ENCODE data around the gene PTPN14. TPM values are rescaled to one million over a fixed set of nuclear protein-coding genes. Genes with fewer than 3 reads are reported as not detected.

PTPN14 gene
- polyA plus RNA-seq, 1 donor from 2014 or later = 0.07 TPM

DNA sequence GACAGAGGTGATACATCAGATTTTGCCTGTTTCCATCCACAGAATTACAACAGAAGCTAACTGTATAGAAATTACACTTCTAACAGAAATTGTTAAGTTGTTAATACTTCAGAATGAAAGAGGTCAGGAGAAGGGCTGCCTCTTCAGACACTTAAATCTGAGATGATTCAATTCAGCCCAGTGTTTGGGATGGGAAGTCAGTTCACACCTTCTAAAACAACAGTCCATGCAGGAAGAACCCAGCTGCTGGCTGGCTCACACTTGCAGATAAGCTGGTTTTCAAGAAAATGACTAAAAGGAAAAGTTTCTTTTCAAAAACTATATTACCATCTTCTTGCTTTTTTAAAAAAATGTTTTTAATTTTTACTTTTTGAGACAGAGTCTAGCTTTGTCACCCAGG, 138.1 kb downstream of the PTPN14 start:
- Histone ChIP-seq H3K4me3 (ENCODE audit: low read length) (no peak overlapping the region), H3K27me3 (ENCODE audit: insufficient read depth, low read depth, low read length) (no peaks in the 10 kb centered on the region), H3K9me3 (ENCODE audit: low read length) (no peaks in the 10 kb centered on the region), H3K9me2 (ENCODE audit: insufficient read depth, low read length) (no peaks in the 10 kb centered on the region), H3K36me3 (ENCODE audit: insufficient read depth, low read length) (no peaks in the 10 kb centered on the region), H4K20me1 (ENCODE audit: insufficient read depth) (no peaks in the 10 kb centered on the region), H3K79me2 (replicated peaks; ENCODE audit: insufficient read depth, low read length) (no peaks in the 10 kb centered on the region), H3K4me2 (ENCODE audit: low read length) (no peak overlapping the region), H2AFZ (ENCODE audit: low read depth, low read length) (no peak overlapping the region), H3F3A (ENCODE audit: insufficient read depth, low read length, poor library complexity, severe bottlenecking) (no peaks in the 10 kb centered on the region), H3K9ac (ENCODE audit: low read length) (no peak overlapping the region), H3K27ac (ENCODE audit: low read length) (no peak overlapping the region)
- TF ChIP-seq TAF1 (IDR thresholded peaks at IDR 0.05; ENCODE audit: low read depth) (no peak), EZH2 (IDR thresholded peaks at IDR 0.05; ENCODE audit: borderline replicate concordance, insufficient read depth, low read length, poor library complexity, severe bottlenecking) (no peak), POLR2AphosphoS5 (IDR thresholded peaks at IDR 0.05) (no peak), SMC3 (conservative IDR thresholded peaks at IDR 0.05; ENCODE audit: poor library complexity) (no peak), EP300 (conservative IDR thresholded peaks at IDR 0.05; ENCODE audit: poor library complexity, severe bottlenecking) (no peak), RAD21 (conservative IDR thresholded peaks at IDR 0.05) (no peak)
- TF ChIP-seq, protein P1, sequence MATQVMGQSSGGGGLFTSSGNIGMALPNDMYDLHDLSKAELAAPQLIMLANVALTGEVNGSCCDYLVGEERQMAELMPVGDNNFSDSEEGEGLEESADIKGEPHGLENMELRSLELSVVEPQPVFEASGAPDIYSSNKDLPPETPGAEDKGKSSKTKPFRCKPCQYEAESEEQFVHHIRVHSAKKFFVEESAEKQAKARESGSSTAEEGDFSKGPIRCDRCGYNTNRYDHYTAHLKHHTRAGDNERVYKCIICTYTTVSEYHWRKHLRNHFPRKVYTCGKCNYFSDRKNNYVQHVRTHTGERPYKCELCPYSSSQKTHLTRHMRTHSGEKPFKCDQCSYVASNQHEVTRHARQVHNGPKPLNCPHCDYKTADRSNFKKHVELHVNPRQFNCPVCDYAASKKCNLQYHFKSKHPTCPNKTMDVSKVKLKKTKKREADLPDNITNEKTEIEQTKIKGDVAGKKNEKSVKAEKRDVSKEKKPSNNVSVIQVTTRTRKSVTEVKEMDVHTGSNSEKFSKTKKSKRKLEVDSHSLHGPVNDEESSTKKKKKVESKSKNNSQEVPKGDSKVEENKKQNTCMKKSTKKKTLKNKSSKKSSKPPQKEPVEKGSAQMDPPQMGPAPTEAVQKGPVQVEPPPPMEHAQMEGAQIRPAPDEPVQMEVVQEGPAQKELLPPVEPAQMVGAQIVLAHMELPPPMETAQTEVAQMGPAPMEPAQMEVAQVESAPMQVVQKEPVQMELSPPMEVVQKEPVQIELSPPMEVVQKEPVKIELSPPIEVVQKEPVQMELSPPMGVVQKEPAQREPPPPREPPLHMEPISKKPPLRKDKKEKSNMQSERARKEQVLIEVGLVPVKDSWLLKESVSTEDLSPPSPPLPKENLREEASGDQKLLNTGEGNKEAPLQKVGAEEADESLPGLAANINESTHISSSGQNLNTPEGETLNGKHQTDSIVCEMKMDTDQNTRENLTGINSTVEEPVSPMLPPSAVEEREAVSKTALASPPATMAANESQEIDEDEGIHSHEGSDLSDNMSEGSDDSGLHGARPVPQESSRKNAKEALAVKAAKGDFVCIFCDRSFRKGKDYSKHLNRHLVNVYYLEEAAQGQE (IDR thresholded peaks at IDR 0.05; ENCODE audit: borderline replicate concordance) = no peak

DNA sequence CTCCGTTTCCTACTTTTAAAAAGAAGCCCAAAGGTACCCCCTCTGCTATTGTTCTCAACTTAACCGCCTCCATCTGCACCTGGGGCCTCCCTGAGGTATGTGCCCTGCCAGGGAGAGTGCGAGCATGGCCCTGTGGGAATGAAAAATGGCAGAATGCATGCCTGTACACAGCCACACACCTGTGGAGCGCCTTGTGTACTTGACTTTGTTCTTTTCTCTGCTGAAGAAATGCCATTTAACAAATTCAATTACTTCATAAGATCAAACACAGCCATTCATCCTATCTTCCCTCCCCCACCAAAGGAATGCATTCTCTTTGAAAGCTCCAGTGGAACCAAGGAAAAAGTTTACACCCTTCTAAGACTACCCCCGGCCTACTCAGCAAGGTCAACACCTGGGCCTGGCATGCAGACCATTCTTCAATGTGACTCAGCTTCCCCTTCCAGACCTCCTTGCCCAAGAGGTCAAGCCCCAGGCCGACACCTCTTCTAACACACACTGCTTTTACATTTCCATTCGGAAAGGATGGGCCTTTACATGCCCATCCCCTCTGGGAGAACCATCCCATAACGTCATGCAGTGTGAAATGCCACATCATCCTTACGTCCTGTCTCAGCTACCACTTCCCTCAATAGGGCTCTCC, 146.7 kb downstream of the PTPN14 start:
- TF ChIP-seq, protein P2, sequence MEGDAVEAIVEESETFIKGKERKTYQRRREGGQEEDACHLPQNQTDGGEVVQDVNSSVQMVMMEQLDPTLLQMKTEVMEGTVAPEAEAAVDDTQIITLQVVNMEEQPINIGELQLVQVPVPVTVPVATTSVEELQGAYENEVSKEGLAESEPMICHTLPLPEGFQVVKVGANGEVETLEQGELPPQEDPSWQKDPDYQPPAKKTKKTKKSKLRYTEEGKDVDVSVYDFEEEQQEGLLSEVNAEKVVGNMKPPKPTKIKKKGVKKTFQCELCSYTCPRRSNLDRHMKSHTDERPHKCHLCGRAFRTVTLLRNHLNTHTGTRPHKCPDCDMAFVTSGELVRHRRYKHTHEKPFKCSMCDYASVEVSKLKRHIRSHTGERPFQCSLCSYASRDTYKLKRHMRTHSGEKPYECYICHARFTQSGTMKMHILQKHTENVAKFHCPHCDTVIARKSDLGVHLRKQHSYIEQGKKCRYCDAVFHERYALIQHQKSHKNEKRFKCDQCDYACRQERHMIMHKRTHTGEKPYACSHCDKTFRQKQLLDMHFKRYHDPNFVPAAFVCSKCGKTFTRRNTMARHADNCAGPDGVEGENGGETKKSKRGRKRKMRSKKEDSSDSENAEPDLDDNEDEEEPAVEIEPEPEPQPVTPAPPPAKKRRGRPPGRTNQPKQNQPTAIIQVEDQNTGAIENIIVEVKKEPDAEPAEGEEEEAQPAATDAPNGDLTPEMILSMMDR (IDR thresholded peaks at IDR 0.05; ENCODE audit: poor library complexity, severe bottlenecking) = no peak
- TF ChIP-seq SMC3 (conservative IDR thresholded peaks at IDR 0.05; ENCODE audit: poor library complexity) (no peak), TAF1 (IDR thresholded peaks at IDR 0.05; ENCODE audit: low read depth) (no peak), EP300 (conservative IDR thresholded peaks at IDR 0.05; ENCODE audit: poor library complexity, severe bottlenecking) (no peak), EZH2 (IDR thresholded peaks at IDR 0.05; ENCODE audit: borderline replicate concordance, insufficient read depth, low read length, poor library complexity, severe bottlenecking) (no peak)
- H3K4me2 ChIP-seq (ENCODE audit: low read length) = no peak overlapping the region
- H3K27me3 ChIP-seq (ENCODE audit: insufficient read depth, low read depth, low read length) = no peaks in the 10 kb centered on the region
- H3K9ac ChIP-seq (ENCODE audit: low read length) = no peak overlapping the region
- no peaks in the 10 kb centered on the region for H3K9me3 ChIP-seq (ENCODE audit: low read length)
- no peaks in the 10 kb centered on the region for H3K79me2 ChIP-seq (replicated peaks; ENCODE audit: insufficient read depth, low read length)
- no peaks in the 10 kb centered on the region for H4K20me1 ChIP-seq (ENCODE audit: insufficient read depth)
- no peak overlapping the region for H3K27ac ChIP-seq (ENCODE audit: low read length)
- no peak overlapping the region for H3K4me3 ChIP-seq (ENCODE audit: low read length)
- H2AFZ ChIP-seq (ENCODE audit: low read depth, low read length) = no peak overlapping the region
- no peaks in the 10 kb centered on the region for H3K9me2 ChIP-seq (ENCODE audit: insufficient read depth, low read length)
- H3K36me3 ChIP-seq (ENCODE audit: insufficient read depth, low read length) = no peaks in the 10 kb centered on the region
- no peaks in the 10 kb centered on the region for H3F3A ChIP-seq (ENCODE audit: insufficient read depth, low read length, poor library complexity, severe bottlenecking)

All from neural cell (in vitro differentiated cells).